ENCODE measurements around the gene PTK6. TPM values are rescaled to one million over a fixed set of nuclear protein-coding genes. Genes with fewer than 3 reads are reported as not detected.

PTK6 gene
- total RNA-seq, 1 donor from 2014 or later, result 4.2 TPM

DNA sequence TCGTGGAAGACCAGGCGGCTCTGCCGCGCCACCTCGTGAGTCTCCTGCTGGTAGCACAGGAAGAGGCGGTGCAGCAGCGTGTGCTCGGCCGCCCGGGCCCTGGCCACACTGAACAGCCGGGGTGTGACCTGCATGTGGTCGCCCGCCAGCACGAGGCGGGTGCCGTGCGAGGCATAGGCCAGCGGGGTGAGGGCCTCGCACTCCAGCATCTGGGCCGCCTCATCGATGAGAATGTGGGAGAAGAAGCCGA lies 29.9 kb upstream of the PTK6 start:
- Histone ChIP-seq H3K4me1 (peaks cover 13% of the 10 kb centered on the region), H3K36me3 (peaks cover 52% of the 10 kb centered on the region), H3K9me3 (no peaks in the 10 kb centered on the region), H3K4me3 (no peak overlapping the region), H3K27ac (peak overlapping the region; percentile 58), H3K27me3 (ENCODE audit: low read depth) (no peaks in the 10 kb centered on the region)
- DNase-seq, result no peak
- intact Hi-C loops (cut with DNase I), result no loop called here
- ATAC-seq, result peak; percentile 4 to 12
- TF ChIP-seq CTCF (IDR thresholded peaks at IDR 0.05), result no peak

GRCh38 chr20:63566395-63567135 lies 29.4 kb upstream of the PTK6 start:
- Histone ChIP-seq H3K27ac (no peak overlapping the region), H3K4me3 (no peak overlapping the region), H3K27me3 (ENCODE audit: low read depth) (no peaks in the 10 kb centered on the region), H3K9me3 (no peaks in the 10 kb centered on the region), H3K36me3 (peaks cover 54% of the 10 kb centered on the region), H3K4me1 (peaks cover 13% of the 10 kb centered on the region)
- intact Hi-C loops (cut with DNase I), result no loop called here
- DNase-seq, result no peak
- ATAC-seq, result peak in 1 of 2 donors; percentile 64
- no peak for TF ChIP-seq CTCF (IDR thresholded peaks at IDR 0.05)

- ATAC-seq (no peak), DNase-seq (no peak)
- TF ChIP-seq CTCF (IDR thresholded peaks at IDR 0.05), result no peak
- peaks cover 62% of the 10 kb centered on the region for H3K36me3 ChIP-seq
- peaks cover 13% of the 10 kb centered on the region for H3K4me1 ChIP-seq
- intact Hi-C loops (cut with DNase I), result no loop called here
- H3K9me3 ChIP-seq, result no peaks in the 10 kb centered on the region
- H3K4me3 ChIP-seq, result no peak overlapping the region
- H3K27me3 ChIP-seq (ENCODE audit: low read depth), result no peaks in the 10 kb centered on the region
- H3K27ac ChIP-seq, result no peak overlapping the region
Observed at GRCh38 chr20:63565699-63566335, 28.6 kb upstream of the PTK6 start.

DNA sequence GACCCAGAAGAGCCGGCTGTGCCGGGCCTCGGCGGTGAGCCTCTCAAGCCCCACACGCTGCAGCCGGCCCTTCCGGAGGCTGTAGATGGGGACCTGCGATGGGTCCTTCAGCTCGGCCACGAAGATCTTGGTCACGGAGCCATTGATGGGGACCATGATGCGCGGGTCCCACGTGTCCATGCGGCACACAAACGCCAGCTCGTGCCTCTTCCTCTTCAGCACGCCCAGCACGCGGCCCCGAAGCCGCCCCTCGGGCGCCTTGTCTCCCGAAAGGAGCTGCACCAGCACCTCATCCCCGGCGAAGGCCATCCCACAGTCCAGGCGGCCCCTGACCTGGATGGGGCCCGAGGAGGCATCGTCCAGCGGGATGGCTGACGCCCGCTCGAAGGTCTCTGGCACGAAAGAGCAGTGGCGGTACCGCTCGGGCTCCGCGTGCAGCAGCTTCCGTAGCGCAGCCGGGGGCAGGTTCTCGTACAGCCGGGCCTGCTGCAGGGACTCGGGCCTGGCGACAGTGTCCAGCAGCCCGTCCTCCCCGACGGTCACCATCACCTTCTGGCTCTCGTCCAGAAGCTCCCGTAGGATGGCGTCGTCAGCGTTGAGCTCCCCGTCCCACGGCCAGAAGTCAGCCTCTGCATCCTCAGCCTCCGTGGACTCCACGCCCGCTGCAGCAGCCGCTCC lies 28.0 kb upstream of the PTK6 start:
- Histone ChIP-seq H3K4me3 (no peak overlapping the region), H3K4me1 (peaks cover 13% of the 10 kb centered on the region), H3K27me3 (ENCODE audit: low read depth) (no peaks in the 10 kb centered on the region), H3K9me3 (no peaks in the 10 kb centered on the region), H3K36me3 (peaks cover 68% of the 10 kb centered on the region), H3K27ac (no peak overlapping the region)
- ATAC-seq (no peak), DNase-seq (no peak)
- intact Hi-C loops (cut with DNase I), result no loop called here
- no peak for TF ChIP-seq CTCF (IDR thresholded peaks at IDR 0.05)

DNA sequence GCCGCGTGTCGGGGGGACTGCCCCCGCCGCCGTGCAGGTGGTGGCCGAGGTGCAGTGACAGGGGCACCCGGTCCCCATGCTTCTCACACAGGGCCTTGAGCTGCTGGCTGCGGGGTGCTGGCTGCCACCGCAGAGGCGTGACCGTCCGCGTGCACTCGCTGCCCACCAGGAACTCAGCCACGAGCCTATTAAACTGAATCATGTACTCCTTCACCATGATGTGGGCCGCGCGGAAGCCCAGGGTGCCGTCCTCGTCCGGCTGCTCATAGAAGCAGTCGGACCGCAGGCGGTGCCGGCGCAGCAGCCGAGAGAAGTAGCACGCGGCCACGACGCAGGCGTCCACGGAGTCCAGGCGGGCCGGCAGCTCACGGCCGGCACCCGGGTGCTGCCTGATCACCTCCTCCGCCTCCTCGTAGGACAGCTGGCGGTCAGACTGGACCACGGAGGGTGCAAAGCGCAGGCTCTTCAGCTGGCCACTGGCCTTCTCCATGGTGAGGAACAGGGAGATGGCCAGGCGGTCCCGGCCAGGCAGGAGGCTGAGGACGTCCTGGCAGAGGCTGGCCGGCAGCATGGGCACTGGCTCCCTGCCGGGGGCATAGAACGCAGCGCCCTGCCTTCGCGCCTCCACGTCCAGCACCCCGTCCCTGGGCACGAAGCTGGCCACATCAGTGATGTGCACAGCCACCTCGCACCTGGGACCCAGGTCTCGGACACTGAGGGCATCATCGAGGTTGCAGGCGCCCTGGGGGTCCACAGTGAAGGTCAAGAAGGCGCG lies 27.0 kb upstream of the PTK6 start:
- Histone ChIP-seq H3K36me3 (peaks cover 74% of the 10 kb centered on the region), H3K27ac (no peak overlapping the region), H3K9me3 (no peaks in the 10 kb centered on the region), H3K27me3 (ENCODE audit: low read depth) (no peaks in the 10 kb centered on the region), H3K4me1 (peaks cover 12% of the 10 kb centered on the region), H3K4me3 (no peak overlapping the region)
- DNase-seq (no peak), ATAC-seq (no peak)
- TF ChIP-seq CTCF (IDR thresholded peaks at IDR 0.05), result no peak
- intact Hi-C loops (cut with DNase I), result no loop called here
